ENCODE measurements around the gene SYNGAP1. TPM values are rescaled to one million over a fixed set of nuclear protein-coding genes. Genes with fewer than 3 reads are reported as not detected.
"Not testable (repeated sequence)": the region's sequence is repeated elsewhere in the genome, so short reads cannot be mapped to it uniquely, and the experiment has no call there.

SYNGAP1 gene
- polyA plus RNA-seq, 1 donor (not counting 4 experiments of a cell fraction or from before 2014, with no cell fraction given) = 2.1 TPM

- dilution Hi-C loops (cut with MboI; ENCODE audit: extremely low pct_ligation_motif_present, low sequenced_read_pairs) = no loop called here
- H3K27me3 ChIP-seq (ENCODE audit: control insufficient read depth, extremely low read depth, insufficient read depth, low read length) = no peaks in the 10 kb centered on the region
- no peaks in the 10 kb centered on the region for H3K9me1 ChIP-seq (ENCODE audit: control insufficient read depth, extremely low read depth, insufficient read depth, low read length)
- no peak overlapping the region for H3K4me2 ChIP-seq (ENCODE audit: control insufficient read depth, extremely low read depth, insufficient read depth, low read depth, low read length)
- FAIRE-seq = no peak
- no peak overlapping the region for H3K27ac ChIP-seq (ENCODE audit: control insufficient read depth, insufficient read depth, low read length)
- no peak for TF ChIP-seq EZH2 (IDR thresholded peaks at IDR 0.05; ENCODE audit: low read length)
- TF ChIP-seq, protein P1, sequence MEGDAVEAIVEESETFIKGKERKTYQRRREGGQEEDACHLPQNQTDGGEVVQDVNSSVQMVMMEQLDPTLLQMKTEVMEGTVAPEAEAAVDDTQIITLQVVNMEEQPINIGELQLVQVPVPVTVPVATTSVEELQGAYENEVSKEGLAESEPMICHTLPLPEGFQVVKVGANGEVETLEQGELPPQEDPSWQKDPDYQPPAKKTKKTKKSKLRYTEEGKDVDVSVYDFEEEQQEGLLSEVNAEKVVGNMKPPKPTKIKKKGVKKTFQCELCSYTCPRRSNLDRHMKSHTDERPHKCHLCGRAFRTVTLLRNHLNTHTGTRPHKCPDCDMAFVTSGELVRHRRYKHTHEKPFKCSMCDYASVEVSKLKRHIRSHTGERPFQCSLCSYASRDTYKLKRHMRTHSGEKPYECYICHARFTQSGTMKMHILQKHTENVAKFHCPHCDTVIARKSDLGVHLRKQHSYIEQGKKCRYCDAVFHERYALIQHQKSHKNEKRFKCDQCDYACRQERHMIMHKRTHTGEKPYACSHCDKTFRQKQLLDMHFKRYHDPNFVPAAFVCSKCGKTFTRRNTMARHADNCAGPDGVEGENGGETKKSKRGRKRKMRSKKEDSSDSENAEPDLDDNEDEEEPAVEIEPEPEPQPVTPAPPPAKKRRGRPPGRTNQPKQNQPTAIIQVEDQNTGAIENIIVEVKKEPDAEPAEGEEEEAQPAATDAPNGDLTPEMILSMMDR (optimal IDR thresholded peaks at IDR 0.05 in 1 of 3, IDR thresholded peaks at IDR 0.05 in 1 of 3, conservative IDR thresholded peaks at IDR 0.05 in 1 of 3; ENCODE audit: extremely low read depth in 1 of 3, insufficient read depth in 2 of 3, low read length in 3 of 3) = no peak
- DNase-seq (ENCODE audit: low read depth, low spot score) = no peak
- H3K79me2 ChIP-seq (ENCODE audit: control insufficient read depth, insufficient read depth, low read length) = no peaks in the 10 kb centered on the region
- H2AFZ ChIP-seq (ENCODE audit: control insufficient read depth, low read length) = no peak overlapping the region
- no peaks in the 10 kb centered on the region for H4K20me1 ChIP-seq (ENCODE audit: control insufficient read depth, extremely low read depth, insufficient read depth, low read length)
- H3K9me3 ChIP-seq (ENCODE audit: control insufficient read depth, low read depth, low read length) = no peaks in the 10 kb centered on the region
- H3K9ac ChIP-seq (ENCODE audit: control insufficient read depth, extremely low read depth, insufficient read depth, low read length) = no peak overlapping the region
- H3K4me3 ChIP-seq (ENCODE audit: control insufficient read depth in 2 of 3, extremely low read depth in 1 of 3, insufficient read depth in 2 of 3, low read depth in 1 of 3, low read length in 3 of 3) = no peak overlapping the region
- H3K4me1 ChIP-seq (ENCODE audit: control insufficient read depth, extremely low read depth, insufficient read depth, low read length) = no peaks in the 10 kb centered on the region
- no peaks in the 10 kb centered on the region for H3K36me3 ChIP-seq (ENCODE audit: control insufficient read depth in 2 of 2, extremely low read depth in 1 of 2, insufficient read depth in 2 of 2, low read length in 2 of 2)
Observed at GRCh38 chr6:33483678-33484077, 63.8 kb downstream of the SYNGAP1 start.

- H3K9me3 ChIP-seq (ENCODE audit: control insufficient read depth, low read depth, low read length); H3K27ac ChIP-seq (ENCODE audit: control insufficient read depth, insufficient read depth, low read length); DNase-seq (ENCODE audit: low read depth, low spot score); H3K79me2 ChIP-seq (ENCODE audit: control insufficient read depth, insufficient read depth, low read length); H3K27me3 ChIP-seq (ENCODE audit: control insufficient read depth, extremely low read depth, insufficient read depth, low read length); H3K4me1 ChIP-seq (ENCODE audit: control insufficient read depth, extremely low read depth, insufficient read depth, low read length); H3K36me3 ChIP-seq (ENCODE audit: control insufficient read depth in 2 of 2, extremely low read depth in 1 of 2, insufficient read depth in 2 of 2, low read length in 2 of 2); H3K9ac ChIP-seq (ENCODE audit: control insufficient read depth, extremely low read depth, insufficient read depth, low read length); FAIRE-seq; H3K9me1 ChIP-seq (ENCODE audit: control insufficient read depth, extremely low read depth, insufficient read depth, low read length); H2AFZ ChIP-seq (ENCODE audit: control insufficient read depth, low read length); dilution Hi-C loops (cut with MboI; ENCODE audit: extremely low pct_ligation_motif_present, low sequenced_read_pairs); H4K20me1 ChIP-seq (ENCODE audit: control insufficient read depth, extremely low read depth, insufficient read depth, low read length); H3K4me3 ChIP-seq (ENCODE audit: control insufficient read depth in 2 of 3, extremely low read depth in 1 of 3, insufficient read depth in 2 of 3, low read depth in 1 of 3, low read length in 3 of 3); H3K4me2 ChIP-seq (ENCODE audit: control insufficient read depth, extremely low read depth, insufficient read depth, low read depth, low read length): not testable (repeated sequence)
Observed at GRCh38 chr6:33484673-33485262, 64.9 kb downstream of the SYNGAP1 start.

- H3K9ac ChIP-seq (ENCODE audit: control insufficient read depth, extremely low read depth, insufficient read depth, low read length); FAIRE-seq; H3K9me3 ChIP-seq (ENCODE audit: control insufficient read depth, low read depth, low read length); H3K9me1 ChIP-seq (ENCODE audit: control insufficient read depth, extremely low read depth, insufficient read depth, low read length); H3K27ac ChIP-seq (ENCODE audit: control insufficient read depth, insufficient read depth, low read length); H3K4me2 ChIP-seq (ENCODE audit: control insufficient read depth, extremely low read depth, insufficient read depth, low read depth, low read length); H2AFZ ChIP-seq (ENCODE audit: control insufficient read depth, low read length); DNase-seq (ENCODE audit: low read depth, low spot score); H3K4me3 ChIP-seq (ENCODE audit: control insufficient read depth in 2 of 3, extremely low read depth in 1 of 3, insufficient read depth in 2 of 3, low read depth in 1 of 3, low read length in 3 of 3); H4K20me1 ChIP-seq (ENCODE audit: control insufficient read depth, extremely low read depth, insufficient read depth, low read length); H3K4me1 ChIP-seq (ENCODE audit: control insufficient read depth, extremely low read depth, insufficient read depth, low read length); H3K27me3 ChIP-seq (ENCODE audit: control insufficient read depth, extremely low read depth, insufficient read depth, low read length); H3K36me3 ChIP-seq (ENCODE audit: control insufficient read depth in 2 of 2, extremely low read depth in 1 of 2, insufficient read depth in 2 of 2, low read length in 2 of 2); dilution Hi-C loops (cut with MboI; ENCODE audit: extremely low pct_ligation_motif_present, low sequenced_read_pairs); H3K79me2 ChIP-seq (ENCODE audit: control insufficient read depth, insufficient read depth, low read length): not testable (repeated sequence)
Observed at GRCh38 chr6:33485680-33486079, 65.8 kb downstream of the SYNGAP1 start.
